Activated naive CD4-positive, alpha-beta T cell treated with anti-CD3 and anti-CD28 coated beads, Interleukin-2, amount 50 U/mL, for 24 hours (primary cell): Measurements from ENCODE around the gene G2E3.
"Not testable (repeated sequence)": the region's sequence is repeated elsewhere in the genome, so short reads cannot be mapped to it uniquely, and the experiment has no call there.

Source experiments
- H3K27ac Mint-ChIP-seq: one replicate; pipeline ENCODE4 v1.8.0; 2021; ENCODE audit warnings: mild to moderate bottlenecking, mixed read lengths
- H3K27me3 Mint-ChIP-seq: one replicate; pipeline ENCODE4 v1.8.0; 2021; ENCODE audit warnings: mixed read lengths
- H3K36me3 Mint-ChIP-seq: one replicate; pipeline ENCODE4 v1.8.0; 2021; ENCODE audit warnings: mixed read lengths
- H3K4me1 Mint-ChIP-seq: one replicate; pipeline ENCODE4 v1.8.0; 2021; ENCODE audit warnings: mixed read lengths
- H3K4me3 Mint-ChIP-seq: one replicate; pipeline ENCODE4 v1.8.0; 2021; ENCODE audit warnings: mild to moderate bottlenecking, mixed read lengths
- H3K9me3 Mint-ChIP-seq: one replicate; pipeline ENCODE4 v1.8.0; 2021; ENCODE audit warnings: mixed read lengths

Gene G2E3

GRCh38 chr14:30610787-30611343, 51.9 kb downstream of the G2E3 start:
- Mint-ChIP-seq H3K4me1 (no peaks in the 10 kb centered on the region), H3K4me3 (no peak overlapping the region), H3K27me3 (no peaks in the 10 kb centered on the region), H3K36me3 (peaks cover 1% of the 10 kb centered on the region), H3K9me3 (no peaks in the 10 kb centered on the region), H3K27ac (no peak overlapping the region)

GRCh38 chr14:30614155-30614554, 55.2 kb downstream of the G2E3 start:
- H3K36me3 Mint-ChIP-seq: peaks cover 8% of the 10 kb centered on the region

GRCh38 chr14:30620178-30620577, 61.2 kb downstream of the G2E3 start:
- no peaks in the 10 kb centered on the region for H3K9me3 Mint-ChIP-seq
- H3K4me3 Mint-ChIP-seq: peak overlapping the region; percentile 71
- H3K36me3 Mint-ChIP-seq: peaks cover 9% of the 10 kb centered on the region
- no peaks in the 10 kb centered on the region for H3K27me3 Mint-ChIP-seq
- H3K4me1 Mint-ChIP-seq: peaks cover 35% of the 10 kb centered on the region
- H3K27ac Mint-ChIP-seq: peak overlapping the region; percentile 32

More at GRCh38 chr14:30614155-30614554, 55.2 kb downstream of the G2E3 start:
- Mint-ChIP-seq H3K4me1 (no peaks in the 10 kb centered on the region), H3K4me3 (no peak overlapping the region), H3K27ac (no peak overlapping the region), H3K27me3 (no peaks in the 10 kb centered on the region), H3K9me3 (no peaks in the 10 kb centered on the region)

- H3K4me3 Mint-ChIP-seq: peak overlapping the region; percentile 97
- no peaks in the 10 kb centered on the region for H3K9me3 Mint-ChIP-seq
- peaks cover 5% of the 10 kb centered on the region for H3K36me3 Mint-ChIP-seq
- H3K27me3 Mint-ChIP-seq: no peaks in the 10 kb centered on the region
- H3K4me1 Mint-ChIP-seq: peaks cover 39% of the 10 kb centered on the region
- H3K27ac Mint-ChIP-seq: peak overlapping the region; percentile 98
Observed at GRCh38 chr14:30621354-30621939, 62.5 kb downstream of the G2E3 start.

- H3K27ac Mint-ChIP-seq: peak within 1 kb of the TSS; percentile 98
- H3K9me3 Mint-ChIP-seq: no peaks in the 10 kb centered on the region
- peaks cover 5% of the 10 kb centered on the region for H3K36me3 Mint-ChIP-seq
Observed at GRCh38 chr14:30621940-30622830, 63.2 kb downstream of the G2E3 start, which contains the start of gene SCFD1. TSS of gene SCFD1 (plus strand) at chr14:30622319. CDS start at chr14:30622339, 20 bp downstream.

GRCh38 chr14:30623412-30624131, 64.6 kb downstream of the G2E3 start:
- H3K4me1 Mint-ChIP-seq: peaks cover 52% of the 10 kb centered on the region
- H3K36me3 Mint-ChIP-seq: peaks cover 8% of the 10 kb centered on the region
- no peaks in the 10 kb centered on the region for H3K9me3 Mint-ChIP-seq
- no peaks in the 10 kb centered on the region for H3K27me3 Mint-ChIP-seq
- peak overlapping the region; percentile 97 for H3K4me3 Mint-ChIP-seq
- no peak overlapping the region for H3K27ac Mint-ChIP-seq

More at GRCh38 chr14:30621940-30622830, 63.2 kb downstream of the G2E3 start, which contains the start of gene SCFD1:
- H3K4me1 Mint-ChIP-seq: peaks cover 43% of the 10 kb centered on the region
- no peaks in the 10 kb centered on the region for H3K27me3 Mint-ChIP-seq
- peak within 1 kb of the TSS; percentile 97 for H3K4me3 Mint-ChIP-seq

GRCh38 chr14:30624132-30624423, 65.1 kb downstream of the G2E3 start:
- Mint-ChIP-seq H3K27me3 (no peaks in the 10 kb centered on the region), H3K4me3 (peak overlapping the region; percentile 97), H3K4me1 (peaks cover 56% of the 10 kb centered on the region), H3K36me3 (peaks cover 10% of the 10 kb centered on the region), H3K9me3 (no peaks in the 10 kb centered on the region), H3K27ac (peak overlapping the region; percentile 36)

- H3K27me3 Mint-ChIP-seq: no peaks in the 10 kb centered on the region
- H3K4me3 Mint-ChIP-seq: no peak overlapping the region
- H3K9me3 Mint-ChIP-seq: no peaks in the 10 kb centered on the region
- peaks cover 10% of the 10 kb centered on the region for H3K36me3 Mint-ChIP-seq
- peaks cover 49% of the 10 kb centered on the region for H3K4me1 Mint-ChIP-seq
- no peak overlapping the region for H3K27ac Mint-ChIP-seq
Observed at GRCh38 chr14:30625533-30625932, 66.6 kb downstream of the G2E3 start.

GRCh38 chr14:30629432-30629831, 70.5 kb downstream of the G2E3 start:
- H3K9me3 Mint-ChIP-seq, H3K27me3 Mint-ChIP-seq, H3K4me3 Mint-ChIP-seq, H3K27ac Mint-ChIP-seq: not testable (repeated sequence)
- peaks cover 32% of the 10 kb centered on the region for H3K4me1 Mint-ChIP-seq
- peaks cover 12% of the 10 kb centered on the region for H3K36me3 Mint-ChIP-seq

- no peaks in the 10 kb centered on the region for H3K9me3 Mint-ChIP-seq
- H3K4me3 Mint-ChIP-seq: no peak overlapping the region
- H3K36me3 Mint-ChIP-seq: peaks cover 13% of the 10 kb centered on the region
- H3K27me3 Mint-ChIP-seq: no peaks in the 10 kb centered on the region
- H3K4me1 Mint-ChIP-seq: peaks cover 26% of the 10 kb centered on the region
- H3K27ac Mint-ChIP-seq: no peak overlapping the region
Observed at GRCh38 chr14:30630248-30630647, 71.3 kb downstream of the G2E3 start.

- no peak overlapping the region for H3K27ac Mint-ChIP-seq
- peaks cover 26% of the 10 kb centered on the region for H3K4me1 Mint-ChIP-seq
- no peaks in the 10 kb centered on the region for H3K9me3 Mint-ChIP-seq
- peaks cover 27% of the 10 kb centered on the region for H3K36me3 Mint-ChIP-seq
- no peaks in the 10 kb centered on the region for H3K27me3 Mint-ChIP-seq
- H3K4me3 Mint-ChIP-seq: no peak overlapping the region
Observed at GRCh38 chr14:30632730-30633129, 73.8 kb downstream of the G2E3 start.

- Mint-ChIP-seq H3K27ac (peak overlapping the region; percentile 65), H3K4me1 (peaks cover 10% of the 10 kb centered on the region), H3K27me3 (no peaks in the 10 kb centered on the region), H3K4me3 (no peak overlapping the region), H3K9me3 (no peaks in the 10 kb centered on the region), H3K36me3 (peaks cover 28% of the 10 kb centered on the region)
Observed at GRCh38 chr14:30638926-30639325, 80.0 kb downstream of the G2E3 start.

- Mint-ChIP-seq H3K36me3 (peaks cover 40% of the 10 kb centered on the region), H3K9me3 (no peaks in the 10 kb centered on the region), H3K4me3 (no peak overlapping the region), H3K4me1 (peaks cover 19% of the 10 kb centered on the region), H3K27me3 (no peaks in the 10 kb centered on the region), H3K27ac (no peak overlapping the region)
Observed at GRCh38 chr14:30641207-30641606, 82.2 kb downstream of the G2E3 start.

- H3K9me3 Mint-ChIP-seq, H3K4me3 Mint-ChIP-seq, H3K27me3 Mint-ChIP-seq, H3K27ac Mint-ChIP-seq: not testable (repeated sequence)
- Mint-ChIP-seq H3K4me1 (peaks cover 16% of the 10 kb centered on the region), H3K36me3 (peaks cover 33% of the 10 kb centered on the region)
Observed at GRCh38 chr14:30644462-30644861, 85.5 kb downstream of the G2E3 start.

GRCh38 chr14:30645600-30645999, 86.6 kb downstream of the G2E3 start:
- Mint-ChIP-seq H3K4me1 (peaks cover 16% of the 10 kb centered on the region), H3K27me3 (no peaks in the 10 kb centered on the region), H3K27ac (no peak overlapping the region), H3K9me3 (no peaks in the 10 kb centered on the region), H3K4me3 (no peak overlapping the region), H3K36me3 (peaks cover 35% of the 10 kb centered on the region)
